SH-SY5Y (cell line): ENCODE data around the gene UBASH3A.

Source experiments
- GATA2 ChIP-seq: IDR thresholded peaks from 2 replicates; pipeline ENCODE4 v1.6.1; 2011; ENCODE audit warnings: mild to moderate bottlenecking, low read depth, low read length
- GATA3 ChIP-seq: IDR thresholded peaks from 2 replicates; pipeline ENCODE4 v1.6.1; 2011; ENCODE audit warnings: low read depth, mild to moderate bottlenecking, low read length, moderate library complexity

- TF ChIP-seq GATA2: no peak
- TF ChIP-seq GATA3: no peak
Measured at GRCh38 chr21:42374864-42375499, 28.7 kb upstream of the UBASH3A start.
